ENCODE results near the gene NCOA7. TPM values are rescaled to one million over a fixed set of nuclear protein-coding genes. Genes with fewer than 3 reads are reported as not detected.

Gene NCOA7
- total and polyA plus RNA-seq, 3 donors from 2014 or later = 7.5 to 26.7 (median 18.9) TPM

- no peak for TF ChIP-seq CTCF (IDR thresholded peaks at IDR 0.05)
- no peak for TF ChIP-seq POLR2A (IDR thresholded peaks at IDR 0.05)
- no peak overlapping the region for H3K4me3 ChIP-seq
- WGBS, 2 donors = 62 to 73% methylated on average over 2 of the region's 2 CpGs
- H3K27me3 ChIP-seq = no peaks in the 10 kb centered on the region
- intact Hi-C loops (cut with DNase I; ENCODE audit: low total_unique reads) = no loop called here
- no peak for DNase-seq
- H3K4me1 ChIP-seq = peaks cover 6% of the 10 kb centered on the region
- no peaks in the 10 kb centered on the region for H3K36me3 ChIP-seq (ENCODE audit: low read depth, missing control alignments)
- H3K27ac ChIP-seq = no peak overlapping the region
- no peaks in the 10 kb centered on the region for H3K9me3 ChIP-seq
These were observed 47.2 kb upstream of the NCOA7 start for GRCh38 chr6:125743604-125744003.

- no peaks in the 10 kb centered on the region for H3K27me3 ChIP-seq
- H3K9me3 ChIP-seq = no peaks in the 10 kb centered on the region
- intact Hi-C loops (cut with DNase I; ENCODE audit: low total_unique reads) = no loop called here
- 36 to 56% methylated on average over 6 of the region's 6 CpGs for WGBS, 2 donors
- H3K27ac ChIP-seq = peak overlapping the region; percentile 39 to 47
- no peaks in the 10 kb centered on the region for H3K36me3 ChIP-seq (ENCODE audit: low read depth, missing control alignments)
- no peak for DNase-seq
- peaks cover 6% of the 10 kb centered on the region for H3K4me1 ChIP-seq
- TF ChIP-seq POLR2A (IDR thresholded peaks at IDR 0.05) = no peak
- no peak for TF ChIP-seq CTCF (IDR thresholded peaks at IDR 0.05)
- no peak overlapping the region for H3K4me3 ChIP-seq
These were observed 45.3 kb upstream of the NCOA7 start for GRCh38 chr6:125745281-125746018.

GRCh38 chr6:125746019-125746414, 44.7 kb upstream of the NCOA7 start:
- no peaks in the 10 kb centered on the region for H3K9me3 ChIP-seq
- intact Hi-C loops (cut with DNase I; ENCODE audit: low total_unique reads) = no loop called here
- peak overlapping the region; percentile 39 to 47 for H3K27ac ChIP-seq
- H3K4me1 ChIP-seq = peaks cover 6% of the 10 kb centered on the region
- no peak for TF ChIP-seq CTCF (IDR thresholded peaks at IDR 0.05)
- TF ChIP-seq POLR2A (IDR thresholded peaks at IDR 0.05) = no peak
- no peak for DNase-seq
- H3K36me3 ChIP-seq (ENCODE audit: low read depth, missing control alignments) = no peaks in the 10 kb centered on the region
- no peaks in the 10 kb centered on the region for H3K27me3 ChIP-seq
- peak overlapping the region in 1 of 2 donors; percentile 80 for H3K4me3 ChIP-seq
- 26 to 34% methylated on average over 5 of the region's 5 CpGs for WGBS, 2 donors

GRCh38 chr6:125746731-125747588, 43.8 kb upstream of the NCOA7 start:
- intact Hi-C loops (cut with DNase I; ENCODE audit: low total_unique reads) = no loop called here

More at GRCh38 chr6:125746731-125747588, 43.8 kb upstream of the NCOA7 start:
- no peak for TF ChIP-seq CTCF (IDR thresholded peaks at IDR 0.05)
- no peak for TF ChIP-seq POLR2A (IDR thresholded peaks at IDR 0.05)
- 5 to 11% methylated on average over 32 of the region's 32 CpGs for WGBS, 2 donors
- H3K4me1 ChIP-seq = peaks cover 6% of the 10 kb centered on the region
- peak overlapping the region; percentile 83 to 90 for H3K27ac ChIP-seq
- H3K27me3 ChIP-seq = no peaks in the 10 kb centered on the region
- H3K4me3 ChIP-seq = peak overlapping the region; percentile 60 to 80
- H3K9me3 ChIP-seq = no peaks in the 10 kb centered on the region
- H3K36me3 ChIP-seq (ENCODE audit: low read depth, missing control alignments) = no peaks in the 10 kb centered on the region
- peak; percentile 86 for DNase-seq

All from testis (tissue), 3 donors.